ENCODE measurements around the gene AUTS2.

DNA sequence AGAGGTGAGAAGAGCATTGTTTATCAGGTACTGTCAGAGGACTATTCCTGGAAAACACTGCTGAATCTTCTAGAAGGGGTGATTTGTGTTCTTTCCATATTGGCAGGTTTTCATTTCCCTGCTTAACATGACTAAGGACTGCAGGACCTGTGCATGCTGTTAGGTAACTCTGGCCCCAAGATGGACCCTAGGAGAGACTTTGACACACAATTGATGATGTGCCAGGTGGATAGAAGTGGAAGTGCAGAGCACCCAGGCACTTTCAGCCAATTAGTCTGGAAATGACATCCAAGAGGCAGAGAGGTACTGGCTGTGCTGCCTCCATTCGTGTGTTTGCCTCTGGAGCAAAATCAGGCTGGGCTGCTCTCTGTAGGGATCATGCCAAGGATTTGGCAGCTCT, 1037.4 kb downstream of the AUTS2 start:
- TF ChIP-seq, protein P1, sequence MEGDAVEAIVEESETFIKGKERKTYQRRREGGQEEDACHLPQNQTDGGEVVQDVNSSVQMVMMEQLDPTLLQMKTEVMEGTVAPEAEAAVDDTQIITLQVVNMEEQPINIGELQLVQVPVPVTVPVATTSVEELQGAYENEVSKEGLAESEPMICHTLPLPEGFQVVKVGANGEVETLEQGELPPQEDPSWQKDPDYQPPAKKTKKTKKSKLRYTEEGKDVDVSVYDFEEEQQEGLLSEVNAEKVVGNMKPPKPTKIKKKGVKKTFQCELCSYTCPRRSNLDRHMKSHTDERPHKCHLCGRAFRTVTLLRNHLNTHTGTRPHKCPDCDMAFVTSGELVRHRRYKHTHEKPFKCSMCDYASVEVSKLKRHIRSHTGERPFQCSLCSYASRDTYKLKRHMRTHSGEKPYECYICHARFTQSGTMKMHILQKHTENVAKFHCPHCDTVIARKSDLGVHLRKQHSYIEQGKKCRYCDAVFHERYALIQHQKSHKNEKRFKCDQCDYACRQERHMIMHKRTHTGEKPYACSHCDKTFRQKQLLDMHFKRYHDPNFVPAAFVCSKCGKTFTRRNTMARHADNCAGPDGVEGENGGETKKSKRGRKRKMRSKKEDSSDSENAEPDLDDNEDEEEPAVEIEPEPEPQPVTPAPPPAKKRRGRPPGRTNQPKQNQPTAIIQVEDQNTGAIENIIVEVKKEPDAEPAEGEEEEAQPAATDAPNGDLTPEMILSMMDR (IDR thresholded peaks at IDR 0.05; ENCODE audit: low read depth, low read length, missing input control) = peak; percentile 5
- TF ChIP-seq FOXA2 (IDR thresholded peaks at IDR 0.05) = no peak
- TF ChIP-seq, protein P2, sequence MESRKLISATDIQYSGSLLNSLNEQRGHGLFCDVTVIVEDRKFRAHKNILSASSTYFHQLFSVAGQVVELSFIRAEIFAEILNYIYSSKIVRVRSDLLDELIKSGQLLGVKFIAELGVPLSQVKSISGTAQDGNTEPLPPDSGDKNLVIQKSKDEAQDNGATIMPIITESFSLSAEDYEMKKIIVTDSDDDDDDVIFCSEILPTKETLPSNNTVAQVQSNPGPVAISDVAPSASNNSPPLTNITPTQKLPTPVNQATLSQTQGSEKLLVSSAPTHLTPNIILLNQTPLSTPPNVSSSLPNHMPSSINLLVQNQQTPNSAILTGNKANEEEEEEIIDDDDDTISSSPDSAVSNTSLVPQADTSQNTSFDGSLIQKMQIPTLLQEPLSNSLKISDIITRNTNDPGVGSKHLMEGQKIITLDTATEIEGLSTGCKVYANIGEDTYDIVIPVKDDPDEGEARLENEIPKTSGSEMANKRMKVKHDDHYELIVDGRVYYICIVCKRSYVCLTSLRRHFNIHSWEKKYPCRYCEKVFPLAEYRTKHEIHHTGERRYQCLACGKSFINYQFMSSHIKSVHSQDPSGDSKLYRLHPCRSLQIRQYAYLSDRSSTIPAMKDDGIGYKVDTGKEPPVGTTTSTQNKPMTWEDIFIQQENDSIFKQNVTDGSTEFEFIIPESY (IDR thresholded peaks at IDR 0.05) = no peak
- TF ChIP-seq NR2F2 (IDR thresholded peaks at IDR 0.05) = no peak
- no peak for TF ChIP-seq GABPA (IDR thresholded peaks at IDR 0.05 in 1 of 2, conservative IDR thresholded peaks at IDR 0.05 in 1 of 2)
- no peak for TF ChIP-seq RAD21 (IDR thresholded peaks at IDR 0.05)
- no peak for TF ChIP-seq RXRA (IDR thresholded peaks at IDR 0.05)
- TF ChIP-seq JUND (IDR thresholded peaks at IDR 0.05) = no peak
- TF ChIP-seq, protein P3, sequence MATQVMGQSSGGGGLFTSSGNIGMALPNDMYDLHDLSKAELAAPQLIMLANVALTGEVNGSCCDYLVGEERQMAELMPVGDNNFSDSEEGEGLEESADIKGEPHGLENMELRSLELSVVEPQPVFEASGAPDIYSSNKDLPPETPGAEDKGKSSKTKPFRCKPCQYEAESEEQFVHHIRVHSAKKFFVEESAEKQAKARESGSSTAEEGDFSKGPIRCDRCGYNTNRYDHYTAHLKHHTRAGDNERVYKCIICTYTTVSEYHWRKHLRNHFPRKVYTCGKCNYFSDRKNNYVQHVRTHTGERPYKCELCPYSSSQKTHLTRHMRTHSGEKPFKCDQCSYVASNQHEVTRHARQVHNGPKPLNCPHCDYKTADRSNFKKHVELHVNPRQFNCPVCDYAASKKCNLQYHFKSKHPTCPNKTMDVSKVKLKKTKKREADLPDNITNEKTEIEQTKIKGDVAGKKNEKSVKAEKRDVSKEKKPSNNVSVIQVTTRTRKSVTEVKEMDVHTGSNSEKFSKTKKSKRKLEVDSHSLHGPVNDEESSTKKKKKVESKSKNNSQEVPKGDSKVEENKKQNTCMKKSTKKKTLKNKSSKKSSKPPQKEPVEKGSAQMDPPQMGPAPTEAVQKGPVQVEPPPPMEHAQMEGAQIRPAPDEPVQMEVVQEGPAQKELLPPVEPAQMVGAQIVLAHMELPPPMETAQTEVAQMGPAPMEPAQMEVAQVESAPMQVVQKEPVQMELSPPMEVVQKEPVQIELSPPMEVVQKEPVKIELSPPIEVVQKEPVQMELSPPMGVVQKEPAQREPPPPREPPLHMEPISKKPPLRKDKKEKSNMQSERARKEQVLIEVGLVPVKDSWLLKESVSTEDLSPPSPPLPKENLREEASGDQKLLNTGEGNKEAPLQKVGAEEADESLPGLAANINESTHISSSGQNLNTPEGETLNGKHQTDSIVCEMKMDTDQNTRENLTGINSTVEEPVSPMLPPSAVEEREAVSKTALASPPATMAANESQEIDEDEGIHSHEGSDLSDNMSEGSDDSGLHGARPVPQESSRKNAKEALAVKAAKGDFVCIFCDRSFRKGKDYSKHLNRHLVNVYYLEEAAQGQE (IDR thresholded peaks at IDR 0.05) = no peak
- no peak for TF ChIP-seq TAF1 (conservative IDR thresholded peaks at IDR 0.05)
- TF ChIP-seq, protein P4, sequence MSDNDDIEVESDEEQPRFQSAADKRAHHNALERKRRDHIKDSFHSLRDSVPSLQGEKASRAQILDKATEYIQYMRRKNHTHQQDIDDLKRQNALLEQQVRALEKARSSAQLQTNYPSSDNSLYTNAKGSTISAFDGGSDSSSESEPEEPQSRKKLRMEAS (IDR thresholded peaks at IDR 0.05) = no peak
- no peak for TF ChIP-seq YY1 (IDR thresholded peaks at IDR 0.05)
